ENCODE results near the gene LRRC8B. TPM values are rescaled to one million over a fixed set of nuclear protein-coding genes. Genes with fewer than 3 reads are reported as not detected.

LRRC8B gene
- total RNA-seq, 4 donors from 2014 or later = 12.2 to 16.3 (median 13.8) TPM

- no peak for TF ChIP-seq CTCF (IDR thresholded peaks at IDR 0.05; ENCODE audit: low read depth)
Measured at GRCh38 chr1:89607156-89607555, 82.5 kb downstream of the LRRC8B start.

- TF ChIP-seq CTCF (IDR thresholded peaks at IDR 0.05; ENCODE audit: low read depth) = no peak
Measured at GRCh38 chr1:89607586-89608318, 83.1 kb downstream of the LRRC8B start.

GRCh38 chr1:89608319-89608983 lies 83.8 kb downstream of the LRRC8B start:
- TF ChIP-seq CTCF (IDR thresholded peaks at IDR 0.05; ENCODE audit: low read depth) = no peak

- no peak for TF ChIP-seq CTCF (IDR thresholded peaks at IDR 0.05; ENCODE audit: low read depth)
Measured at GRCh38 chr1:89608984-89609725, 84.5 kb downstream of the LRRC8B start.

GRCh38 chr1:89609781-89610456 lies 85.3 kb downstream of the LRRC8B start:
- no peak for TF ChIP-seq CTCF (IDR thresholded peaks at IDR 0.05; ENCODE audit: low read depth)

- TF ChIP-seq CTCF (IDR thresholded peaks at IDR 0.05; ENCODE audit: low read depth) = no peak
Measured at GRCh38 chr1:89610457-89611011, 85.9 kb downstream of the LRRC8B start.

Measured in subcutaneous adipose tissue (tissue), 4 donors.